IPS-18c (cell line): ENCODE measurements around the gene AKAP13.

Experiments used
- H3K4me3 ChIP-seq: 2 replicates; pipeline ENCODE4 v1.7.0; 2013; ENCODE audit warnings: low read depth, mild to moderate bottlenecking, low read length, moderate library complexity; ENCODE audit not compliant: insufficient read depth
- H3K9me3 ChIP-seq: one replicate; pipeline ENCODE4 v1.6.1; 2013; ENCODE audit warnings: mild to moderate bottlenecking, low read length, moderate library complexity; ENCODE audit not compliant: control insufficient read depth, insufficient read depth

Gene AKAP13

GRCh38 chr15:85763673-85764633, 383.6 kb downstream of the AKAP13 start:
- no peaks in the 10 kb centered on the region for H3K9me3 ChIP-seq

DNA sequence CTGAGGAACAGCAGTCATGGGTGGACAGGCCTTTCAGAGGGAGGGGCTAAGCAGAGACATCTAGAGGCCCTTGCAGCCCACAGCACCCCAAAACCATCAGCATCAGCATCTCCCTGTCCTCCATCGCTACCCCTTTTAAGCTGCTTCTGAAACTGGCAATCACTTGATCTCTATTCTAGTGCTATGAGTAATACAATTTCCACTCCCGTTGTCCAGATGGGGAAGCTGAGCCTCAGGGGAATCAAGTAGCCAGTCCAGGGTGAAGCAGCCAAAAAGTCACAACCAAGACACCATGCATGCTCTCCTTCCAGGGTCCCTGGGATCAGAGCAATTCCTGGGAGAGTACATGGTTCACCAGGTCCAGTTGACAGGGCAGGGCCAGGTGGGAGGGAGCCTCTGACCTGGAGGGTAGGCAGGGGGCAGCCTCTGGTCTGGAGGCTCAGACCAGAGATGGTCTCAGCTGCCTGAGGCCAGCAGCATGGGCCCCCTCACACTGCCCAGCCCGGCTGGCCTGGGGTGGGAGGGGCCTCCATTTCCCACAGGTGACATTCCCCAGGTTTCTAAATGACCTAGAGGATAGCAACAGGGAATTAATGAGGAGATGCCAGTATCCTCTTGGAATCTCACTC, 384.4 kb downstream of the AKAP13 start:
- no peak overlapping the region for H3K4me3 ChIP-seq
- H3K9me3 ChIP-seq = no peaks in the 10 kb centered on the region

More at GRCh38 chr15:85763673-85764633, 383.6 kb downstream of the AKAP13 start:
- no peak overlapping the region for H3K4me3 ChIP-seq

DNA sequence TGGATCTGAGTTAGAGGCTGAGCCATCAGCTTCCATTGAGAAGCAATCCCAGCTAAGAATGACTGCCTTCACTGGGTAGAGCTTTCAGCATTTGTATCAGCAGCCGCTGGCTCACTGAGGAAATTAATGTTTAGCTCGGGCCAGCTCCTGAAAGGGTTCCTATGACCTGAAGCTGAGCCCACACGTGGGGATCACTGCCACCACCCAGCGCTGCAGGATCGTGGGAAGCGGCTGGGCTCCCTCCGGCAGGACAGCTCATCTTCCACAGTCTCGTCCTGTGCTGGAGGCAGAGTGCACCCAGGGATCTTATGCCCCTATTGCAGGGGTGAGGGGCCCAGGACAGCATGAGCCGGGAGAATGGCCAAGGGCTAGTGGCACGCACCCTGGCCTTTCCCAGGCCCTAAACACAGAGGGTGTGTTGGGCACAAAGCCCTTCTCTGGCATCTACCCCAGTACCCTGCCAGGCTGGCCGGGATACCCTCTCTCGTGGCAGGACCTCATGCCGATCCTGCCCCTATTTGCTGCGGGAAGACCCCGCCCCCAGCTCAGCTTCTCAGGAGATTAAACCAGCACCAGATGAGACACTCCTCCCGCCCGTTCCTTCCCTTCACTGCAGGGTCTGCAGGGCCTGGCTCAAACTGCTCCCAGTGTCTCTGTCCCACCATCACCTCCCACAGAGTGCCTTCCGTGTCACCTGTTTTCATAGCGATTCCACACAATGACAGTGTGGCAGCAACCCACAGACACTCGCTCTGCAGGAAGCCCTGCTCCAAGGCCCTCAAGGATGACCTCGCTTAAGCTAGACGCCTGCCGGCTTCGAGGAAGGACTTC, 385.8 kb downstream of the AKAP13 start:
- Histone ChIP-seq H3K9me3 (no peaks in the 10 kb centered on the region), H3K4me3 (no peak overlapping the region)

DNA sequence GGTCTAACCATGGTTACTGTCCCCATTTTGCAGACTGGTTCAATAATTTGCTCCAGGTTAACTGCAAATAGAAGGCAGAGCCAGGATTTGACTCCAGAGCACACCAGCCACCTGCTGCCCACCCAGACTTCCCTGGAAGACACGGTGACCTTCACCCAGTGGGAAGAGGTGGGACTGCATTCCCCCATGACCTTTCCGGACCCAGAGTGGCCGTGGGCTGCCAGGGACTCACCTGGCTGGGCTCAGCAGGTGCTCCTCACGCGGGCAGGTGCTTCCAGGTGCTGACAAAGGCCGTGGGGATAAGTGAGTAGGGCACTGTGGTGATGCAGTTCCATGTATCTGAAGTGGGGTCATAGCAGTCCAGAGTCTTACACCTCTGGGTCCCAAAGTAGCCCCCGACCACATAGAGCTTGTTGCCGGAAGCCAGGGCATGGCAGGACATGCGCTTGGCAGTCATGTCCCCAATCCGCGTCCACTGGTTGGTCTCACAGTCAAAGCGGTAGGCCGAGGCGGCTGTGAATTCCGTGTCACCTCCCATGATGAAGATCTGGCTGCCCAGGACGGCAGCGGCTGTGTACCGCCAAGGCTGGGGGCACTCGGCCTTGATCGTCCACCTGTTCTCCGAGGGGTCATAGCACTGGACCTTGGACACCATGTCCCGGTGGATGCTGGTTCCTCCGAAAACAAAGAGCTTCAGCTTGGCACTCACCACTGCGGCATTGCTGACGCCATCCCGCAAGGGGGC, 387.6 kb downstream of the AKAP13 start:
- Histone ChIP-seq H3K4me3 (no peak overlapping the region), H3K9me3 (no peaks in the 10 kb centered on the region)

- no peak overlapping the region for H3K4me3 ChIP-seq
- no peaks in the 10 kb centered on the region for H3K9me3 ChIP-seq
These were observed 388.3 kb downstream of the AKAP13 start for GRCh38 chr15:85768595-85769168.

- Histone ChIP-seq H3K4me3 (no peak overlapping the region), H3K9me3 (no peaks in the 10 kb centered on the region)
These were observed 388.9 kb downstream of the AKAP13 start for GRCh38 chr15:85769182-85769900.

GRCh38 chr15:85770096-85771041, 390.0 kb downstream of the AKAP13 start:
- no peaks in the 10 kb centered on the region for H3K9me3 ChIP-seq
- no peak overlapping the region for H3K4me3 ChIP-seq

- Histone ChIP-seq H3K4me3 (no peak overlapping the region), H3K9me3 (no peaks in the 10 kb centered on the region)
These were observed 390.9 kb downstream of the AKAP13 start for GRCh38 chr15:85771271-85771670.

GRCh38 chr15:85771781-85772445, 391.5 kb downstream of the AKAP13 start:
- H3K4me3 ChIP-seq = no peak overlapping the region

GRCh38 chr15:85772668-85773067, 392.3 kb downstream of the AKAP13 start:
- Histone ChIP-seq H3K9me3 (no peaks in the 10 kb centered on the region), H3K4me3 (no peak overlapping the region)

More at GRCh38 chr15:85771781-85772445, 391.5 kb downstream of the AKAP13 start:
- no peaks in the 10 kb centered on the region for H3K9me3 ChIP-seq

DNA sequence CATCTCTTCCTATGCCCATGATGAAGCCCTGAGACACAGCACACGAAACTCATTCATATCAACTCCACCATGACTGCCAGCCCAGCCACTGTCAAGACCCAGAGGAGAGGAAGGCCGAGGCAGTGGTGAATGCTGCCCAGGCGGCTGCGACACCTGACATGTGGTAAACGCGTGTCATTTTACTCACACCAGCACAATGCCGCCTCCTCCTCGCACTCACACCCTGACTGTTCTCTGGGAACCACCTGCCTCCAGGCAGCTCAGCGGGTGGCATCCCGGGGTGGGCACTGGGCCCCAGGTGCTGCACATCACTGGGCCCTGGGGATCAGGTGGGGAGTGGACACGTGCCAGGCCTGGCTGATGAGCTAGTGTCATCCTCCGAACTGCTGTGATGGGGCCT, 392.8 kb downstream of the AKAP13 start:
- no peaks in the 10 kb centered on the region for H3K9me3 ChIP-seq
- no peak overlapping the region for H3K4me3 ChIP-seq

GRCh38 chr15:85773970-85774369, 393.6 kb downstream of the AKAP13 start:
- Histone ChIP-seq H3K9me3 (no peaks in the 10 kb centered on the region), H3K4me3 (no peak overlapping the region)

DNA sequence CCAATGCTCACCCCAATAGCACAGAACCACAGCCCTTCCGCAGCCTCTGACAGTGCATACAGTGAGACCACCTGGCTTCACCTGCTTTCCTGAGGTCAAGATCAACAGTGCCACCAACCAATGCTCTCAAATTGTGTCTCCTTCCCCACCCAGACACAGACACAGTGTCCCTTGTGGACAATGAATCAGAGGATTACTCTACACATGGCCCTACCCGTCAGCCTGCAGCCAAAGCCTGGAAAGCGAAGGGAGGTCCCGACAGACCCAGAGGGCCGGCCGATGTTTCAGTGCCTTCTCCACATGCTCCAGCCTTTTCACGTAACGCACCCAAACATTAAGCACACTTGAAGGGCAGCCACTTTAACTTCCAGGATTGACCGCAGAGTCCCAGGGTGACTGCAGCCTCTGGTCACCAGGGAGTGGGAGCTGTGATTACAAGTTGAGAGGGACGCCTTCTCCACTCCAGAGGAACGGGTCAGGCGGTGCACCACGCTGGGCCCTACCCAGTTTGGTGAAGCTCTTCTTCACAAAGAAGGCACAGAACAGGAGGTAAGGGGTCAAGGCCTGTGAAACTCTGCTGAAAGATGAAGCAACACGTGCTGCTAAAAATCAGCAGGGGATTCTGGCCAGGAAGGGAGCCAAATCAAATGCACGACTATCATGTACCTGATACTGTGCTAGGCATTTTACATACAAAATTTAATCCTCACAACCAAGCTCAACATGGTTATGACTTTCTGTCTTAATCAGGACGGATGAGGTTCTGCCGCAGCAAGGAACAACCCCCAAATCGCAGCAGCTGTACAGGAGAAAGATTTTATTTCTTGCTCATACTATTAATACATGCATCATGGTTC, 397.1 kb downstream of the AKAP13 start:
- no peak overlapping the region for H3K4me3 ChIP-seq
- no peaks in the 10 kb centered on the region for H3K9me3 ChIP-seq
